ENCODE results near the gene TMCC1.

- TF ChIP-seq SP1 (IDR thresholded peaks at IDR 0.05; ENCODE audit: low read depth, low read length) (no peak), SMAD1 (IDR thresholded peaks at IDR 0.05; ENCODE audit: low read depth, partially characterized antibody) (no peak), PBX3 (IDR thresholded peaks at IDR 0.05; ENCODE audit: insufficient replicate concordance, low read depth, low read length) (no peak)
Measured at GRCh38 chr3:129919357-129919756, 25.8 kb upstream of the TMCC1 start.

Measured in GM12878 (cell line).